Measurements from ENCODE around the gene SLC38A2. TPM values are rescaled to one million over a fixed set of nuclear protein-coding genes. Genes with fewer than 3 reads are reported as not detected.
"Not testable (repeated sequence)": the region's sequence is repeated elsewhere in the genome, so short reads cannot be mapped to it uniquely, and the experiment has no call there.

Gene SLC38A2
- polyA plus RNA-seq, 4 donors = 27.8 to 69.4 (median 47.2) TPM

DNA sequence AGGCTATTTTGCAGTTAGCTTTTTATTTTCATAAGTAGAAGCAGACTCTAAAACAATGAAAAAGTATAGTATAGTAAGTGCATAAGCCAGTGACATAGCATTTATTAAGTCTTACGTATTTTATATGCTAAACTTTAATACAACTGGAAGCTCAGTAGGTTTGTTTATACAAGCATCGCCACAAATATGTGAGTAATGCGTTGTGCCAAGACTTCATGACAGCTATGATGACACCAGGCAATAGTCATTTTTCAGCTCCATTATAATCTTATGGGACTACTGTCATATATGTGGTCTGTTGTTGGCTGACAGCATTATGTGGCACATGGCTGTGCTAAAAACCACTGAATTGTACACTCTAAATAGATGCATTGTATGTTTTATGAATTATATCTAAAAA, 40.3 kb downstream of the SLC38A2 start:
- no peaks in the 10 kb centered on the region for H3K36me3 ChIP-seq (ENCODE audit: control insufficient read depth in 3 of 3, insufficient read depth in 2 of 3, low read depth in 1 of 3, low read length in 3 of 3)
- FAIRE-seq (no peak), DNase-seq (no peak)
- H3K4me1 ChIP-seq (ENCODE audit: control insufficient read depth in 3 of 3, insufficient read depth in 2 of 3, low read depth in 1 of 3, low read length in 2 of 3) = no peaks in the 10 kb centered on the region
- no peak overlapping the region for H3K27ac ChIP-seq (ENCODE audit: low read depth in 1 of 3, low read length in 2 of 3)
- 52 to 89% (median 83%) methylated on average over 3 of the region's 3 CpGs for WGBS, 3 donors
- no peak overlapping the region for H3K4me3 ChIP-seq (ENCODE audit: low read depth in 1 of 3, low read length in 3 of 3)
- H3K9me3 ChIP-seq (ENCODE audit: control insufficient read depth in 2 of 2, insufficient read depth in 1 of 2, low read depth in 1 of 2, low read length in 1 of 2) = peaks cover 0 to 4% of the 10 kb centered on the region in 2 donors
- H3K27me3 ChIP-seq (ENCODE audit: control insufficient read depth in 3 of 3, insufficient read depth in 3 of 3, low read length in 3 of 3) = no peaks in the 10 kb centered on the region

- FAIRE-seq = not testable (repeated sequence)
- 88 to 95% (median 91%) methylated on average over 5 of the region's 5 CpGs for WGBS, 3 donors
Observed at GRCh38 chr12:46325075-46325474, 47.5 kb downstream of the SLC38A2 start.

DNA sequence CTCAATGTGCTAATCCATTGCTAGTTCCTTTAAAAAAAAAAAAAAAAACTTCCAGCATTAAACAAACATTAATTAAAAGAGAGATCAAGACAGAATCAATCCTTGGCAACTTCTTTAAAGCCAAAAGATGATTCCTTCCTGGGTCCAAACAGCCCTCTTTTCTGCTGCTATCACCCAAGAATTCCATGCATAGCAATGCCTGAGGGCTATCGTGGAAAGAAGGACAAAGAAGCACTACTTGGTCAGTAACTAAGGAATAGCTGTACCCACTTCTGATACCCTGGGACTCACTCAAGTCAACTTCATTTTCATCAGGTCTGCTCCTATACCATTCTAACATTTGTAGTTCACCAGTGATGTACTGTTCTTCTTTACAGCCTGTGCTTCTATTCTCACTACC, 51.8 kb downstream of the SLC38A2 start:
- Histone ChIP-seq H3K4me3 (ENCODE audit: low read depth in 1 of 3, low read length in 3 of 3) (no peak overlapping the region), H3K36me3 (ENCODE audit: control insufficient read depth in 3 of 3, insufficient read depth in 2 of 3, low read depth in 1 of 3, low read length in 3 of 3) (no peaks in the 10 kb centered on the region), H3K27ac (ENCODE audit: low read depth in 1 of 3, low read length in 2 of 3) (no peak overlapping the region), H3K9me3 (ENCODE audit: control insufficient read depth in 2 of 2, insufficient read depth in 1 of 2, low read depth in 1 of 2, low read length in 1 of 2) (peaks cover 0 to 10% of the 10 kb centered on the region in 2 donors), H3K27me3 (ENCODE audit: control insufficient read depth in 3 of 3, insufficient read depth in 3 of 3, low read length in 3 of 3) (no peaks in the 10 kb centered on the region), H3K4me1 (ENCODE audit: control insufficient read depth in 3 of 3, insufficient read depth in 2 of 3, low read depth in 1 of 3, low read length in 2 of 3) (no peaks in the 10 kb centered on the region)
- FAIRE-seq (no peak), DNase-seq (no peak)
- 60 to 83% (median 78%) methylated on average over 1 of the region's 1 CpG for WGBS, 3 donors

More at GRCh38 chr12:46325075-46325474, 47.5 kb downstream of the SLC38A2 start:
- DNase-seq; H3K36me3 ChIP-seq (ENCODE audit: control insufficient read depth in 3 of 3, insufficient read depth in 2 of 3, low read depth in 1 of 3, low read length in 3 of 3); H3K4me1 ChIP-seq (ENCODE audit: control insufficient read depth in 3 of 3, insufficient read depth in 2 of 3, low read depth in 1 of 3, low read length in 2 of 3); H3K27ac ChIP-seq (ENCODE audit: low read depth in 1 of 3, low read length in 2 of 3); H3K27me3 ChIP-seq (ENCODE audit: control insufficient read depth in 3 of 3, insufficient read depth in 3 of 3, low read length in 3 of 3); H3K4me3 ChIP-seq (ENCODE audit: low read depth in 1 of 3, low read length in 3 of 3): not testable (repeated sequence)
- H3K9me3 ChIP-seq (ENCODE audit: control insufficient read depth in 2 of 2, insufficient read depth in 1 of 2, low read depth in 1 of 2, low read length in 1 of 2) = peaks cover 0 to 11% of the 10 kb centered on the region in 2 donors

DNA sequence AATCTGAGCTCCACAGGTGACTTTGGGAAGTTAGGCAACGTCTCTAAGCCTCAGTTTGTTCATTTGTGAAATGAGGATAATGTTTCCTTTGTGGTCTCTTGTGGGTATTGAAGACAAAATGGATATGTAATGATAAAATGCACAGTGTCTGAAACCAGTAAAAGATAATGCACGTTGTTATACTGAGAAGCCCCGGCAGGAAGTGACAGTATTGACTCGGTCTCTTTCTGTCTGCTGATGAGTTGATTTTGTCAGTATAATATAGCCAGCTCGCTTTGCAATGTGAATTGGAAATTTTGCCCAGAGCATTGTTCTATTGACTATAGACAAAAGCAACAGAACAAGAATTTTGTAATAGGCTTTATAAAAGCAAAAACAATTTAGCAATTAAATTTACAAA, 54.5 kb downstream of the SLC38A2 start:
- Histone ChIP-seq H3K4me1 (ENCODE audit: control insufficient read depth in 3 of 3, insufficient read depth in 2 of 3, low read depth in 1 of 3, low read length in 2 of 3) (no peaks in the 10 kb centered on the region), H3K9me3 (ENCODE audit: control insufficient read depth in 2 of 2, insufficient read depth in 1 of 2, low read depth in 1 of 2, low read length in 1 of 2) (no peaks in the 10 kb centered on the region), H3K27me3 (ENCODE audit: control insufficient read depth in 3 of 3, insufficient read depth in 3 of 3, low read length in 3 of 3) (no peaks in the 10 kb centered on the region), H3K27ac (ENCODE audit: low read depth in 1 of 3, low read length in 2 of 3) (no peak overlapping the region), H3K36me3 (ENCODE audit: control insufficient read depth in 3 of 3, insufficient read depth in 2 of 3, low read depth in 1 of 3, low read length in 3 of 3) (no peaks in the 10 kb centered on the region), H3K4me3 (ENCODE audit: low read depth in 1 of 3, low read length in 3 of 3) (no peak overlapping the region)
- DNase-seq (no peak), FAIRE-seq (no peak)
- 63 to 73% (median 70%) methylated on average over 5 of the region's 5 CpGs for WGBS, 3 donors

Other genes starting within 250 kb of the SLC38A2 start
- gene SLC38A1, start 103.7 kb downstream of the SLC38A2 start, polyA plus RNA-seq = 10 to 100 TPM in 2 of 4 donors, 1 to 10 TPM in 2; 3.6 to 50.8 (median 21.6) TPM